ENCODE data around the gene DUSP7.

Gene DUSP7

GRCh38 chr3:51999846-52000245 lies 56.5 kb downstream of the DUSP7 start:
- DNase-seq (ENCODE audit: low spot score): no peak
- in situ Hi-C loops (cut with MboI; ENCODE audit: low sequenced_read_pairs, unreplicated experiment): loop anchor here (5.0 kb wide), 1 partner anchor 142 kb away; no protein-coding TSS in a partner anchor
- TF ChIP-seq CTCF (IDR thresholded peaks at IDR 0.05; ENCODE audit: borderline replicate concordance, control extremely low read depth, extremely low read depth, insufficient read depth, missing control alignments): no peak

Data from GM13976 (cell line).